Activated CD4-positive, alpha-beta T cell treated with anti-CD3 and anti-CD28 coated beads, Interleukin-2, amount 10 ng/mL, durations not matched to agents 7 days and 5 days (primary cell): Measurements from ENCODE around the gene MBD4. TPM values are rescaled to one million over a fixed set of nuclear protein-coding genes. Genes with fewer than 3 reads are reported as not detected.
"Not testable (repeated sequence)": the region's sequence is repeated elsewhere in the genome, so short reads cannot be mapped to it uniquely, and the experiment has no call there.

Experiments used
- CTCF ChIA-PET: fragments of 350-600 bp; sonication (Branson Sonifier 250); formaldehyde crosslinking; loops from one replicate; lab custom pipeline; 2021; ENCODE audit warnings: antibody characterized with exemption; lab: Charles Lee
- POLR2A ChIA-PET: fragments of 350-600 bp; sonication (Branson Sonifier 250); formaldehyde crosslinking; loops from one replicate; lab custom pipeline; 2021; ENCODE audit warnings: antibody characterized with exemption; lab: Charles Lee
- DNase-seq: peaks from one replicate; pipeline ENCODE4 v3.0.0-alpha.2; 2020
- H3K27ac Mint-ChIP-seq: one replicate; pipeline ENCODE4 v1.8.0; 2021; ENCODE audit warnings: mild to moderate bottlenecking, moderate library complexity, mixed read lengths
- H3K27me3 Mint-ChIP-seq: one replicate; pipeline ENCODE4 v1.8.0; 2021; ENCODE audit warnings: mixed read lengths
- H3K36me3 Mint-ChIP-seq: one replicate; pipeline ENCODE4 v1.8.0; 2021; ENCODE audit warnings: low read depth, mixed read lengths
- H3K4me1 Mint-ChIP-seq: one replicate; pipeline ENCODE4 v1.8.0; 2021; ENCODE audit warnings: mixed read lengths
- H3K4me3 Mint-ChIP-seq: one replicate; pipeline ENCODE4 v1.8.0; 2021; ENCODE audit warnings: mild to moderate bottlenecking, moderate library complexity, mixed read lengths
- H3K9me3 Mint-ChIP-seq: one replicate; pipeline ENCODE4 v1.8.0; 2021; ENCODE audit warnings: mixed read lengths
- total RNA-seq, 2 experiments: library from RNA; stranded (reverse); gene quantifications; one replicate each; pipeline ENCODE4 v1.2.3, GENCODE V29; 2021

Gene MBD4
- total RNA-seq, 2 experiments from 2014 or later = 47.9 to 50.6 TPM

DNA sequence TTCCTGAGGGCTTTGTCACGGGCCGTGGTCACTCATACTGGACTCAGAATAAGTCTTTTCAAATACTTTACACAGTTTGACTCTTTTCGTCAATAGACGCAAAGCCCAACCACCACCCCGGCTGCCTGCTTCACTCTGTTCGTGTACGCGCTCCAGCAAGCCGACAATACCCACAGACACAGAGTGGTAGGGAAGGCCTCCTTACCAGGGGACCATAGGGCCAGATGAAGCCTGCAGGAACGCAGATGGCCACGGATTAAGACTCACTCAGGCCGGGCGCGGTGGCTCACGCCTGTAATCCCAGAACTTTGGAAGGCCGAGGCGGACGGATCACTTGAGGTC is 41.0 kb downstream of the MBD4 start:
- H3K27ac Mint-ChIP-seq = peak overlapping the region; percentile 97
- ChIA-PET POLR2A (no interaction called here), CTCF (interaction anchor here (1.3 to 2.5 kb wide), 2 partner anchors 10 to 40 kb away, joined by 3 to 12 read pairs; partner anchors contain the start of gene MBD4)
- H3K9me3 Mint-ChIP-seq = no peaks in the 10 kb centered on the region
- peaks cover 22% of the 10 kb centered on the region for H3K36me3 Mint-ChIP-seq
- H3K4me1 Mint-ChIP-seq = peaks cover 41% of the 10 kb centered on the region
- H3K4me3 Mint-ChIP-seq = peak overlapping the region; percentile 90
- no peaks in the 10 kb centered on the region for H3K27me3 Mint-ChIP-seq
- DNase-seq = peak; percentile 36

DNA sequence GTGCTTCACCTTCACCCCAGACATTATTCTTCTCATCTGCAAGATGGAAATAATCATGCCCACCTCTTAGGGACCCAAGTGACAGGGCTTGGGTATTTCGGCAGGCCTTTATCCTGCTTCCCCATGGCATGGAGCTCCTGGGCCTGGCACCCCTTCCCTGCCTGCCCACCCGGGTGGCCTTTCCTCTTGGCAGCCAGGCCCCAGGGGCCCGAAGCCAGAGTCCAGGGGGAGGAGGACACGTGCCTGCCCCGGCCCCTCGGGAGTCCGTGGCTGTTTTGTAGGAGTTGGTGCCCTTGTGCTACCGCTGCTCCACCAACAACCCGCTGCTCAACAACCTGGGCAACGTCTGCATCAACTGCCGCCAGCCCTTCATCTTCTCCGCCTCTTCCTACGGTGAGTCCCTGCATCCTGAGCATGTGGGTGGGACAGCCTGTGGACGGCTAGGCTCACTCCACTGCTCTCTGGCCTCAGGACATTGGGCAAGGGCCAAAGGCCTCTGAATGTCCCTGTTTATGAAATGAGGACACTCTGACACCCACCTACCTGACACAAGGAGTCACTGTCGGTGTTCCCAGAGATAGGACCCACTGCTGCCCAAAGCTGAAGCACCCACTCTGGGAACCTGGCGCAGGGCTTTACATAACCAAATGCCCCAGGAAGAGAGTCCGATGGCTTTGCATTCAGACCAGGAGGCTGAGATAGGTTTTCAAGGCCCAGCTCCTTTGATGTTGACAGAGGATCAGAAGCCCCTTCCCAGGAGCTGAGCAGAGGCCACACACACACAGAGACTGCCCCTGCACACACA is 45.8 kb downstream of the MBD4 start:
- H3K27ac Mint-ChIP-seq, POLR2A ChIA-PET, H3K4me3 Mint-ChIP-seq, CTCF ChIA-PET, DNase-seq, H3K27me3 Mint-ChIP-seq, H3K9me3 Mint-ChIP-seq: not testable (repeated sequence)
- peaks cover 36% of the 10 kb centered on the region for H3K4me1 Mint-ChIP-seq
- H3K36me3 Mint-ChIP-seq = peaks cover 31% of the 10 kb centered on the region

DNA sequence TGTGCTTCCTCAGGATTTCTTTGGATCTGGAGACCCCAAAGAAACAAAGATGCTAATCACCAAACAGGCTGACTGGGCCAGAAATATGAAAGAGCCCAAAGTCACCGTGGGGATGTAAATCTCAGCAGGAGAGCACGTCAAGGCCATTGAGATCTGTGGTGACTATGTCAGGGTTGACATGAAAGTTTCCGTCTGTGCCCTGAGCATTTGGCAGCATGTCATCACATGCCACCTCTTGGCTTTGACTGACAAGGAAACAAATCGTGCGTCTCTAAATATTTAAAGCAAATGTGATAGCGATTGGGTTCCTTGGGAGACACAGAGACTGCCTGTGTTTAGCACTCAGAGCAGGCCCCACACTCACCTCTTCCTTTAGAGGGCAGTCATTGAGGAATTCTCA is 46.5 kb downstream of the MBD4 start:
- Mint-ChIP-seq H3K27me3 (no peaks in the 10 kb centered on the region), H3K9me3 (no peaks in the 10 kb centered on the region), H3K27ac (no peak overlapping the region), H3K4me3 (no peak overlapping the region), H3K36me3 (peaks cover 31% of the 10 kb centered on the region), H3K4me1 (peaks cover 31% of the 10 kb centered on the region)
- CTCF ChIA-PET = no interaction called here
- POLR2A ChIA-PET = no interaction called here
- no peak for DNase-seq

DNA sequence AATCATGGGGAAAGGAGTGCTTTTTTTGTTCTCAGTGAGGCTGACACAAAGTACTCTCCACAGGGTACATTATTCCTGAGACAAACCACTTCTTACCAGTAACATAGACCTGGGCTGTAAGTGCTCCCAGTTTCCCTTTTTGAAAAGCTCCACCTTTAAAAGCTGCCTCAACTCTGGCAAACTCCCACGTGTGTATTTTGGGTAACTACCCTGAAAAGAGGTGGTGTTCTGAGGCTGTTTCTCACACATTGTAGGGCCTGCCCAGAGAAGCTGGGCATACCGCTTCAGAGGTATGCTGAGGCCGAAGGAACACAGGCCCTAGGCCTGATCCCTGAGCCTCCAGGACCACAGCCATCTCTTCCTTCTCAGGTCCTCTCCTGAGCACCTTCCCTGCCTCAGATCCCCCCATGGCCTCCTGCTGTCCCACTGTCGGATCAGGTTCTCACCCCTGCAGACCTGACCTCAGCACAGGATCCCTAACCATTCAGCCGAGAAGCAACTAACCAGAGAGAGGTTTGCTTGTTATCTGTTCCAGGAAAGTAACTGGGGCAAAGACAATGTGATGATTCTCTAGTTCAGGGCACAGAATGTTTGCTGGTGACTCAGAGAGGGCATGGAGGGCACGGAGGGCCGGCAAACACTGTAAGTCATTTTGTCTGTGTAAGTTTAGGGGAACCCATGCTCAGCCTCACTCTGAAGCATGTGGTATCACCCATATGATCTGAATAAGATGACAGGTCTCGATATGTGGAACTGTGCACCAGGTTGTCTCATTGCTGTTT is 47.5 kb downstream of the MBD4 start:
- peaks cover 38% of the 10 kb centered on the region for H3K36me3 Mint-ChIP-seq
- DNase-seq, POLR2A ChIA-PET, H3K4me3 Mint-ChIP-seq, H3K27ac Mint-ChIP-seq, H3K27me3 Mint-ChIP-seq, CTCF ChIA-PET, H3K9me3 Mint-ChIP-seq: not testable (repeated sequence)
- H3K4me1 Mint-ChIP-seq = peaks cover 22% of the 10 kb centered on the region

DNA sequence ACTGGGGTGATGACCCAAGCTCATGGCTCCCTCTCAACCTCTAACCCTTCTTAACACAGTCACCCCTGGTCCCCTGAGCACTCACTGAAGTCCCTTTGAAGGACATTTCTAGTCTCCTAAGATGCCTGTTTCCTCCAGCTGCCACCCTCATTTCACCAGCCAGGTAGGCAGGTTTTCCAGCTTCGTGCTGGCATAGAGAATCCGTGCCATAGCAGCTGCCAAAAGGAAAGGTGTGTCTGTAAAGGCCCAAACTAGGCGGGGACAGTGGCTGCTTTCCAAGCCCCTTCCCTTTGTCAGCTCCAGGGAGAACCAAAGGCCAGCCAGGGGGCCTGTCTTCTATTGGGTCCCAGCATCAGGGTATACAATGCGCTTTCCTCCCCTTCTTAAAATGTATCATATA is 48.2 kb downstream of the MBD4 start:
- H3K9me3 Mint-ChIP-seq, H3K27me3 Mint-ChIP-seq, H3K4me3 Mint-ChIP-seq, CTCF ChIA-PET, POLR2A ChIA-PET, DNase-seq: not testable (repeated sequence)
- Mint-ChIP-seq H3K27ac (peak overlapping the region; percentile 38), H3K4me1 (peaks cover 16% of the 10 kb centered on the region), H3K36me3 (peaks cover 37% of the 10 kb centered on the region)

DNA sequence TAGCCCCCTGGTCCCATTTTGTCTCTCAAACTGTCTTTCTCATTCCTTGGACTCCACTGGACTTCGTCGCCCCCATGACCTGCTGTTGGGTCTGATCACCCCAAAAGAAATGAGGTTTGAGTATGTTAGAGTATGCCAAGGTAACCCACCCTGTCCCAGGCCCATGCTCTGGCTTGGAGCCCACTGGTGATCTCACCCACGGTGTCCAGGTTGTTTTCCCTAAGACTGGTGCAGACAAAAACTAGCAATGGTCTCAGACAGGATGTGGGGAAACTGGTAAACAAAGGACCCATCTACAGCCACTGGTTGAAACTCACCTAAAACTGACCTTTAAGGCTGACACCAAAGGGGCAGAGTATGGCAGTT is 50.2 kb downstream of the MBD4 start:
- Mint-ChIP-seq H3K4me1 (peaks cover 2% of the 10 kb centered on the region), H3K27ac (no peak overlapping the region), H3K36me3 (peaks cover 26% of the 10 kb centered on the region), H3K27me3 (no peaks in the 10 kb centered on the region), H3K9me3 (no peaks in the 10 kb centered on the region), H3K4me3 (no peak overlapping the region)
- ChIA-PET CTCF (no interaction called here), POLR2A (no interaction called here)
- no peak for DNase-seq

DNA sequence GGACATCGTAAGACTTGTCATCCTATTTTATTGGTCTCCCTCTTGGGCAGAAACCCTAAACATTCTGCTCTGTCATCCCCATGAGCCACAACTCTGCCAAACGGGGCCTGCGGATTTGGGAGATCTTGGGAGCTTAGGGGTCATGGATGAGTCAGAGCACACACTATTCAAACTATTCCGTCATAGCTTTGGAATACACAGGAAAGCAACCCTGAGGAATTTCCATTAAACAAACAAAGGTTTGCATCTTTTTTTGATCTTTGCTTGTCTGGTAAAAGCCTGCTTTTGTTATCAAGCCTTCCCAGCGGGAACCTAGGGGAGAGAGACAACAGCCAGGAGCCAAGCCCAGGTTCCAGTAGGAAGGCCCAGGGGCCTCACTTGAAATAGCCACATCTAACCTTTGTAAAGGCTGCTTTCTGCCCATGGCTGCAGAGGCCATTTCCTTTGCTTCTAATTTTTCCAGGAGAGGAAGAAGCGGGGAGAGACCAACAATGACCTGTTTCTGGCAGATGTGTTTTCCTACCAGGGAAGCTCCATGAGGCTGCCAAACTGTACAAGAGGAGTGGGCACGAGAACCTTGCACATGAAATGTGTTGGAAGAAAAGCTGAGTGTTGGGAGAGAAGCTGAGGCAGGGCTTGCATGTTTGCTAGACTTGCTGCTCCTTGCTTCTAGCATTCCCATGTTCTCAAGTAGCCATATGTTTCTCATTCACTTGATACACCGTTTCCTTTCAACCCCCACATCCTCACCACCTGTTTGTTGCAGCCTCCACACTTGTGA is 50.8 kb downstream of the MBD4 start:
- CTCF ChIA-PET, H3K27ac Mint-ChIP-seq, POLR2A ChIA-PET, H3K27me3 Mint-ChIP-seq, H3K4me3 Mint-ChIP-seq, H3K9me3 Mint-ChIP-seq, DNase-seq, H3K4me1 Mint-ChIP-seq: not testable (repeated sequence)
- peaks cover 24% of the 10 kb centered on the region for H3K36me3 Mint-ChIP-seq

DNA sequence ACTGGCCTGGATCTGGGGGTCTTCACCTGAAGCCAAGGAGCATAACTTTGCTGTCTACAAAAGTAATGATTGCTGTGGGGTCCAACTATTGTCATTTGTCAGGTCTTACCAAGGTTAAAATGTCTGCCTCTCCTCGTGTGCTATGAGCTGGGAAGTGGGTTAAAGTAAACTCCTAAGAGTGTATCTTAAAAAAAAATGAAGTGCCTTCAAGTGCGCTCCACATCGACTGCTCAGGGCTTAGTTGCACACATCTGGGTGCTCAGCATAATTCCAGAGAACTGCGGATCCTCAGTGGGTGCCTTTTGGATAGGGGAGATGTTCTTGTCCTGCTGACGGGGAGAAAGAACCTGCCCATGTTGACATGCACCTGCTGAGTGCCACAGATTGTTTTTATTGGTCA is 52.3 kb downstream of the MBD4 start:
- Mint-ChIP-seq H3K4me1 (no peaks in the 10 kb centered on the region), H3K4me3 (no peak overlapping the region), H3K27me3 (no peaks in the 10 kb centered on the region), H3K27ac (no peak overlapping the region), H3K36me3 (peaks cover 24% of the 10 kb centered on the region), H3K9me3 (no peaks in the 10 kb centered on the region)
- ChIA-PET CTCF (no interaction called here), POLR2A (no interaction called here)
- no peak for DNase-seq

DNA sequence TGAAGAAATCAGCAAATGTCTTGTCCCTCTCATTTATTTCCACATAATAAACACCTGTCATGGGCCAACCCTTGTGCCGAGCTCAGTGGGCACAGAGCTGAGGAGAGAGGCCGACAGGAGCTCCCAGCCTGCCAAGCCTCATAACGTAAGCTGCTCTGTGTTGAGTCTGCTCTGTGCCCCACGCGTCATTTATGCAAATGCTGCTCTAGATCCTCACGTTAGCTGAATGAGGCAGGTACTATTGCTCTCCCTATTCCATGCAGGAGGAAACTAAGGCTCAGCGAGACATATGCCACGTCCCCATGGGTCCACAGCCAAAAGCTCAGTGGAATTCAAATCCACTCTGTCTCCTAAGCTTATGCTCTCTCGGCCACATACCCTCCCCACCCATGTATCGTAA is 52.8 kb downstream of the MBD4 start:
- POLR2A ChIA-PET = no interaction called here
- Mint-ChIP-seq H3K36me3 (peaks cover 24% of the 10 kb centered on the region), H3K27me3 (no peaks in the 10 kb centered on the region), H3K27ac (no peak overlapping the region), H3K9me3 (no peaks in the 10 kb centered on the region), H3K4me3 (no peak overlapping the region), H3K4me1 (no peaks in the 10 kb centered on the region)
- CTCF ChIA-PET = no interaction called here
- DNase-seq = no peak

DNA sequence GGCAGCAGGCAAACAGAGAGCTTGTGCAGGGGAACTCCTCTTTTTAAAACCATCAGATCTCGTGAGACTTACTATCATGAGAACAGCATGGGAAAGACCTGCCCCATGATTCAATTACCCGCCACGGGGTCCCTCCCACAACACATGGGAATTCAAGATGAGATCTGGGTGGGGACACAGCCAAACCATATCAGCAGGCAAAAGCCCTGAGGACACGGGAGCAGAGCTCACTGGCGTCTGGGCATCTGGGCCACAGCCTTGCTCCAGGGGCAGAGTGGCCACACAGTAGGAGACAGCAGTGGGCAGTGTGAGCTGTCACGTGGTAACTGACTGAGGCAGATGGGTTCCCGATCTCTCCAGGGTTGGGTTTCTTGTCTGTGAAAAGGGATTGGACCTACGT is 54.2 kb downstream of the MBD4 start:
- POLR2A ChIA-PET, H3K4me3 Mint-ChIP-seq, DNase-seq, H3K27ac Mint-ChIP-seq, CTCF ChIA-PET, H3K4me1 Mint-ChIP-seq, H3K9me3 Mint-ChIP-seq, H3K27me3 Mint-ChIP-seq: not testable (repeated sequence)
- H3K36me3 Mint-ChIP-seq = peaks cover 20% of the 10 kb centered on the region

DNA sequence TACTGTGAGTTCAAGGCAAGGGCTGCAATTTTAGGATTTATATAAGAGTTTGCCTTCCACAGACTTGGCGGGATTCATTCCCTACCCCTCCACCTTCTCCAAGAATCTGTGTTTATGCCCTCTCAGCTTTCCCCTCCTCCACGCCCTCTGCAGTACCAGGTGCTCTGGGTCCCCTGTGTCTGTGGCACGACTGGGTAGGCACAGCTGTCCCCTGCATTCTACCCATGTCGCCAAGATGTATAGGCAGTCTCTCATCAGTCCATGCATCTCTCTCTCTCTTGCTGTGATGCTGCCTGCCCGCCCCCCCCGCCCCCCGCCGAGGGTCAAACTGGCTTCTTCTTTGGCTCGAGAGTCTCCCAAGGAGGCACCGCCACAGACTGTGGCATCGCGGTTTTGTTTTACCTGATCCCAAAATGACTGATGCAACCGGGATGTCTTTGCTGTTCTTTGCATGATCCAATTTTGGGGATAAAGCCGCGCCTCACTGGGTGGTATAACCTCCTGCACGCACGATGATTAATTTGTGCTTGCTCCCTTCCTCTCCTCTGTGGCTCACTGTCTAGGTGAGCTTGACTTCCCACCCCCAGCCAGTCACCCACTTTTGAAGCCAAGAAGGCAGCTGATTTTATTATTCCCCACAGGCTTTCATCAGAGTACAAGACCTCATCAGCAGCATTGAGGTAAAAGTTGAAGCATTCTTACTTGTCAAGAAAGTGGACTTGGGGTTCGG is 55.0 kb downstream of the MBD4 start:
- H3K27ac Mint-ChIP-seq = peak overlapping the region; percentile 47
- H3K4me1 Mint-ChIP-seq = no peaks in the 10 kb centered on the region
- ChIA-PET POLR2A (no interaction called here), CTCF (interaction anchor here (0.6 to 1.8 kb wide), 3 partner anchors 15 to 69 kb away, joined by 3 to 6 read pairs (median 3); partner anchors contain the start of gene MBD4)
- DNase-seq = no peak
- H3K9me3 Mint-ChIP-seq = no peaks in the 10 kb centered on the region
- H3K27me3 Mint-ChIP-seq = no peaks in the 10 kb centered on the region
- no peak overlapping the region for H3K4me3 Mint-ChIP-seq
- H3K36me3 Mint-ChIP-seq = peaks cover 23% of the 10 kb centered on the region

DNA sequence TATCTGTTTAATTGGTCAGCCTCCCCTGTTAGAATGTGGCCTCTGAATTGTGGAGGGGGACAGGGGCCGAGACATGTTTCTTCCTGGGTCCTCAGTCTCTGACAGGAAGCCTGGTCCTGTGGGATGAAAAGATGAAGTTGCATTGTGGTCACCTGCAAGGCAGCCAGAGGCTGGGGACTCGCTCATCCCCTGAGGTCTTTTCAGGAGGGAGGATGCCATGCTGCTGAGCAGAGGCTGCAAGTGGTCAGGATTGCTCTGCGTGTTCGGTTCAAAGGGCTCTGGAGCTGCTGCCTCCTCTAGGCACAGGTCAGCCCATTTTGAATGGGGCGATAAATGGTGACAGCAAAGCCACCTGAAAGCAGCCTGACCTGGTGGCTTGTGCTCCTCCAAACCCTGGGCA is 55.6 kb downstream of the MBD4 start:
- H3K27me3 Mint-ChIP-seq, H3K4me3 Mint-ChIP-seq, H3K27ac Mint-ChIP-seq, H3K9me3 Mint-ChIP-seq, POLR2A ChIA-PET, DNase-seq, H3K4me1 Mint-ChIP-seq: not testable (repeated sequence)
- CTCF ChIA-PET = interaction anchor here (1.3 to 2.0 kb wide), 4 partner anchors 11 to 68 kb away, joined by 3 to 7 read pairs (median 5); partner anchors contain the start of gene MBD4
- H3K36me3 Mint-ChIP-seq = peaks cover 20% of the 10 kb centered on the region
